Measurements from ENCODE around the gene IL12B. TPM values are rescaled to one million over a fixed set of nuclear protein-coding genes. Genes with fewer than 3 reads are reported as not detected.

IL12B gene
- total RNA-seq, 1 donor from 2014 or later: not detected

GRCh38 chr5:159317849-159318248 is 12.4 kb downstream of the IL12B start:
- no peak overlapping the region for H3K4me3 ChIP-seq (ENCODE audit: low read depth, low read length)
- TF ChIP-seq CTCF (IDR thresholded peaks at IDR 0.05; ENCODE audit: insufficient read depth, low read length, poor library complexity, severe bottlenecking): no peak
- no peaks in the 10 kb centered on the region for H3K27me3 ChIP-seq (ENCODE audit: control insufficient read depth, insufficient read depth, low read length)
- DNase-seq (ENCODE audit: low read depth): no peak
- H3K36me3 ChIP-seq (ENCODE audit: control insufficient read depth, insufficient read depth, low read length): no peaks in the 10 kb centered on the region

GRCh38 chr5:159316519-159317383 is 13.5 kb downstream of the IL12B start:
- DNase-seq (ENCODE audit: low read depth): no peak
- H3K36me3 ChIP-seq (ENCODE audit: control insufficient read depth, insufficient read depth, low read length): no peaks in the 10 kb centered on the region
- H3K4me3 ChIP-seq (ENCODE audit: low read depth, low read length): no peak overlapping the region
- TF ChIP-seq CTCF (IDR thresholded peaks at IDR 0.05; ENCODE audit: insufficient read depth, low read length, poor library complexity, severe bottlenecking): peak; percentile 76
- H3K27me3 ChIP-seq (ENCODE audit: control insufficient read depth, insufficient read depth, low read length): no peaks in the 10 kb centered on the region

DNA sequence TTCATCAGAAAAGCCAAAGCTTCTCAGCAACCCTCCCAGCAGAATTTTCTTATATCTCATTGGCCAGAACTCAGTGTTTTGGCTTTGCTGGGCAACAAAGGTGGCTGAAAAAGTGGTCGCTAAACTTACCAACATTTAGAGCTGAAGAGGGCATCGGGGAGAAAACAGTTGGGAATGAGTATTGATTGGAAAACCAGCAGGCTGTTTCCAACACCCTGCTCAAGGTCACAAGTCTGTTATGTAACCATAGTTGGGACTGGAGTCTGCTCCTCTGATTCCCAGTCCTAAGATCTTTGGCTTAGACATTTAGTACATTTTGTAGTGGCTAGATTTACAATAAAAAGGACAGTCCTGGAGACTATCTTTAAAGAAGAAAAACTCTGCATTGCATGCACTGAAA is 17.1 kb downstream of the IL12B start:
- Histone ChIP-seq H3K4me3 (ENCODE audit: low read depth, low read length) (no peak overlapping the region), H3K36me3 (ENCODE audit: control insufficient read depth, insufficient read depth, low read length) (no peaks in the 10 kb centered on the region), H3K27me3 (ENCODE audit: control insufficient read depth, insufficient read depth, low read length) (peaks cover 3% of the 10 kb centered on the region)
- TF ChIP-seq CTCF (IDR thresholded peaks at IDR 0.05; ENCODE audit: insufficient read depth, low read length, poor library complexity, severe bottlenecking): no peak
- DNase-seq (ENCODE audit: low read depth): no peak

- no peak for DNase-seq (ENCODE audit: low read depth)
Observed at GRCh38 chr5:159311063-159311462, 19.2 kb downstream of the IL12B start.

GRCh38 chr5:159310511-159310910 is 19.8 kb downstream of the IL12B start:
- TF ChIP-seq CTCF (IDR thresholded peaks at IDR 0.05; ENCODE audit: insufficient read depth, low read length, poor library complexity, severe bottlenecking): no peak
- peak overlapping the region; percentile 16 for H3K4me3 ChIP-seq (ENCODE audit: low read depth, low read length)
- H3K36me3 ChIP-seq (ENCODE audit: control insufficient read depth, insufficient read depth, low read length): no peaks in the 10 kb centered on the region
- no peak for DNase-seq (ENCODE audit: low read depth)
- H3K27me3 ChIP-seq (ENCODE audit: control insufficient read depth, insufficient read depth, low read length): peaks cover 3% of the 10 kb centered on the region

More at GRCh38 chr5:159311063-159311462, 19.2 kb downstream of the IL12B start:
- Histone ChIP-seq H3K36me3 (ENCODE audit: control insufficient read depth, insufficient read depth, low read length) (no peaks in the 10 kb centered on the region), H3K27me3 (ENCODE audit: control insufficient read depth, insufficient read depth, low read length) (peaks cover 3% of the 10 kb centered on the region), H3K4me3 (ENCODE audit: low read depth, low read length) (peak overlapping the region; percentile 16)
- TF ChIP-seq CTCF (IDR thresholded peaks at IDR 0.05; ENCODE audit: insufficient read depth, low read length, poor library complexity, severe bottlenecking): no peak

Data from kidney epithelial cell (primary cell).